ENCODE data around the gene HAUS5.

HAUS5 gene

DNA sequence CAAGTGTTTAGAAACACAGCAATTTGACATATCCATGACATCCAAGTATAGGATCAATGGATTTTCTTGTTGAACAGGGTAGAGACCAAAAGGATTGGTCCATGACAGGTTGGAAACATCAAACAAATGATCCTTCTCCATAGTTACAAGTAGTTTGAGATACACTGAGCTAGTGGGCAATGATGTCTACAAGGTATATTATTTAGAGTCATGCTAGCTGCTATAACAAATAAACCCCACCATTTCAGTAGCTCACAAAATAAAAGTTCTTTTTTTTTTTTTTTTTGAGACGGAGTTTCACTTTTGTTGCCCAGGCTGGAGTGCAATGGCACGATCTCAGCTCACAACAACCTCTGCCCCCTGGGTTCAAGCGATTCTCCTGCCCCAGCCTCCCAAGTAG, 4.9 kb upstream of the HAUS5 start:
- ATAC-seq = no peak
- no peak for TF ChIP-seq SNAI2 (CRISPR knock-in tag; IDR thresholded peaks at IDR 0.05)
- TF ChIP-seq, protein P1, sequence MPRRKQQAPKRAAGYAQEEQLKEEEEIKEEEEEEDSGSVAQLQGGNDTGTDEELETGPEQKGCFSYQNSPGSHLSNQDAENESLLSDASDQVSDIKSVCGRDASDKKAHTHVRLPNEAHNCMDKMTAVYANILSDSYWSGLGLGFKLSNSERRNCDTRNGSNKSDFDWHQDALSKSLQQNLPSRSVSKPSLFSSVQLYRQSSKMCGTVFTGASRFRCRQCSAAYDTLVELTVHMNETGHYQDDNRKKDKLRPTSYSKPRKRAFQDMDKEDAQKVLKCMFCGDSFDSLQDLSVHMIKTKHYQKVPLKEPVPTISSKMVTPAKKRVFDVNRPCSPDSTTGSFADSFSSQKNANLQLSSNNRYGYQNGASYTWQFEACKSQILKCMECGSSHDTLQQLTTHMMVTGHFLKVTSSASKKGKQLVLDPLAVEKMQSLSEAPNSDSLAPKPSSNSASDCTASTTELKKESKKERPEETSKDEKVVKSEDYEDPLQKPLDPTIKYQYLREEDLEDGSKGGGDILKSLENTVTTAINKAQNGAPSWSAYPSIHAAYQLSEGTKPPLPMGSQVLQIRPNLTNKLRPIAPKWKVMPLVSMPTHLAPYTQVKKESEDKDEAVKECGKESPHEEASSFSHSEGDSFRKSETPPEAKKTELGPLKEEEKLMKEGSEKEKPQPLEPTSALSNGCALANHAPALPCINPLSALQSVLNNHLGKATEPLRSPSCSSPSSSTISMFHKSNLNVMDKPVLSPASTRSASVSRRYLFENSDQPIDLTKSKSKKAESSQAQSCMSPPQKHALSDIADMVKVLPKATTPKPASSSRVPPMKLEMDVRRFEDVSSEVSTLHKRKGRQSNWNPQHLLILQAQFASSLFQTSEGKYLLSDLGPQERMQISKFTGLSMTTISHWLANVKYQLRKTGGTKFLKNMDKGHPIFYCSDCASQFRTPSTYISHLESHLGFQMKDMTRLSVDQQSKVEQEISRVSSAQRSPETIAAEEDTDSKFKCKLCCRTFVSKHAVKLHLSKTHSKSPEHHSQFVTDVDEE (CRISPR knock-in tag; IDR thresholded peaks at IDR 0.05) = no peak
- TF ChIP-seq, protein P2, sequence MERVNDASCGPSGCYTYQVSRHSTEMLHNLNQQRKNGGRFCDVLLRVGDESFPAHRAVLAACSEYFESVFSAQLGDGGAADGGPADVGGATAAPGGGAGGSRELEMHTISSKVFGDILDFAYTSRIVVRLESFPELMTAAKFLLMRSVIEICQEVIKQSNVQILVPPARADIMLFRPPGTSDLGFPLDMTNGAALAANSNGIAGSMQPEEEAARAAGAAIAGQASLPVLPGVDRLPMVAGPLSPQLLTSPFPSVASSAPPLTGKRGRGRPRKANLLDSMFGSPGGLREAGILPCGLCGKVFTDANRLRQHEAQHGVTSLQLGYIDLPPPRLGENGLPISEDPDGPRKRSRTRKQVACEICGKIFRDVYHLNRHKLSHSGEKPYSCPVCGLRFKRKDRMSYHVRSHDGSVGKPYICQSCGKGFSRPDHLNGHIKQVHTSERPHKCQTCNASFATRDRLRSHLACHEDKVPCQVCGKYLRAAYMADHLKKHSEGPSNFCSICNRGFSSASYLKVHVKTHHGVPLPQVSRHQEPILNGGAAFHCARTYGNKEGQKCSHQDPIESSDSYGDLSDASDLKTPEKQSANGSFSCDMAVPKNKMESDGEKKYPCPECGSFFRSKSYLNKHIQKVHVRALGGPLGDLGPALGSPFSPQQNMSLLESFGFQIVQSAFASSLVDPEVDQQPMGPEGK (CRISPR knock-in tag; IDR thresholded peaks at IDR 0.05; ENCODE audit: borderline replicate concordance) = no peak
- no peak for TF ChIP-seq ZNF565 (CRISPR knock-in tag; conservative IDR thresholded peaks at IDR 0.05; ENCODE audit: low read depth)
- TF ChIP-seq, protein P3, sequence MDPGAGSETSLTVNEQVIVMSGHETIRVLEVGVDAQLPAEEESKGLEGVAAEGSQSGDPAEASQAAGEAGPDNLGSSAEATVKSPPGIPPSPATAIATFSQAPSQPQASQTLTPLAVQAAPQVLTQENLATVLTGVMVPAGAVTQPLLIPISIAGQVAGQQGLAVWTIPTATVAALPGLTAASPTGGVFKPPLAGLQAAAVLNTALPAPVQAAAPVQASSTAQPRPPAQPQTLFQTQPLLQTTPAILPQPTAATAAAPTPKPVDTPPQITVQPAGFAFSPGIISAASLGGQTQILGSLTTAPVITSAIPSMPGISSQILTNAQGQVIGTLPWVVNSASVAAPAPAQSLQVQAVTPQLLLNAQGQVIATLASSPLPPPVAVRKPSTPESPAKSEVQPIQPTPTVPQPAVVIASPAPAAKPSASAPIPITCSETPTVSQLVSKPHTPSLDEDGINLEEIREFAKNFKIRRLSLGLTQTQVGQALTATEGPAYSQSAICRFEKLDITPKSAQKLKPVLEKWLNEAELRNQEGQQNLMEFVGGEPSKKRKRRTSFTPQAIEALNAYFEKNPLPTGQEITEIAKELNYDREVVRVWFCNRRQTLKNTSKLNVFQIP (CRISPR knock-in tag; IDR thresholded peaks at IDR 0.05; ENCODE audit: borderline replicate concordance, low read depth) = no peak
- TF ChIP-seq, protein P4, sequence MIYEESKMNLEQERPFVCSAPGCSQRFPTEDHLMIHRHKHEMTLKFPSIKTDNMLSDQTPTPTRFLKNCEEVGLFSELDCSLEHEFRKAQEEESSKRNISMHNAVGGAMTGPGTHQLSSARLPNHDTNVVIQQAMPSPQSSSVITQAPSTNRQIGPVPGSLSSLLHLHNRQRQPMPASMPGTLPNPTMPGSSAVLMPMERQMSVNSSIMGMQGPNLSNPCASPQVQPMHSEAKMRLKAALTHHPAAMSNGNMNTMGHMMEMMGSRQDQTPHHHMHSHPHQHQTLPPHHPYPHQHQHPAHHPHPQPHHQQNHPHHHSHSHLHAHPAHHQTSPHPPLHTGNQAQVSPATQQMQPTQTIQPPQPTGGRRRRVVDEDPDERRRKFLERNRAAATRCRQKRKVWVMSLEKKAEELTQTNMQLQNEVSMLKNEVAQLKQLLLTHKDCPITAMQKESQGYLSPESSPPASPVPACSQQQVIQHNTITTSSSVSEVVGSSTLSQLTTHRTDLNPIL (CRISPR knock-in tag; IDR thresholded peaks at IDR 0.05; ENCODE audit: low read depth) = no peak
- TF ChIP-seq ZFP3 (CRISPR knock-in tag; IDR thresholded peaks at IDR 0.05) = no peak
- TF ChIP-seq CSDC2 (CRISPR knock-in tag; IDR thresholded peaks at IDR 0.05) = no peak
- TF ChIP-seq ZFP30 (CRISPR knock-in tag; IDR thresholded peaks at IDR 0.05) = no peak

DNA sequence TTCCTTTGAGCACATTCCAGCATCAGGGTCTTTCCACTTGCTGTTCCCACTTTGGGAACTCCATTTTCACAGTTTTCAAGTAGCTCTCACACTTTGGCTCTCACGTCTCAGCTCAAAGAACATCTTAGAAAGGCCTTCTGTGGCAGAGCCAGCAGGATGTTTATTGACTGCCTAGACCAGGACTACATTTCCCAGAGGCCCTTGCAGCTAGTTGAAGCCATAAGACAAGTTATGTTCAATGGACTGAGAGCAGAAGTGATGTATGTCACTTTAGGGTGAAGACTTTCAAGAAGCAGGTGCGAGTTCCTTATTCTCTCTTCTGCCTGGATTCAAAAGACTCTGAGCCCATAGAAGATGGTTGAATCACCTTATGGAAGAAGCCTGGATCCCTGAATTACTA, 4.3 kb upstream of the HAUS5 start:
- no peak for ATAC-seq
- TF ChIP-seq RARB (CRISPR knock-in tag; IDR thresholded peaks at IDR 0.05) (no peak), GLIS3 (CRISPR knock-in tag; IDR thresholded peaks at IDR 0.05) (no peak), OSR1 (CRISPR knock-in tag; IDR thresholded peaks at IDR 0.05) (no peak), SNAI2 (CRISPR knock-in tag; IDR thresholded peaks at IDR 0.05) (no peak), ZC3H10 (CRISPR knock-in tag; IDR thresholded peaks at IDR 0.05) (no peak), PPARA (CRISPR knock-in tag; IDR thresholded peaks at IDR 0.05; ENCODE audit: borderline replicate concordance) (no peak), ZNF8 (CRISPR knock-in tag; IDR thresholded peaks at IDR 0.05) (no peak), TCF4 (CRISPR knock-in tag; IDR thresholded peaks at IDR 0.05; ENCODE audit: borderline replicate concordance) (no peak), ESRRG (CRISPR knock-in tag; IDR thresholded peaks at IDR 0.05) (no peak), ZNF565 (CRISPR knock-in tag; conservative IDR thresholded peaks at IDR 0.05; ENCODE audit: low read depth) (no peak)
- TF ChIP-seq, protein P2 (CRISPR knock-in tag; IDR thresholded peaks at IDR 0.05; ENCODE audit: borderline replicate concordance) = no peak
- TF ChIP-seq, protein P1 (CRISPR knock-in tag; IDR thresholded peaks at IDR 0.05) = no peak

All from SK-N-SH treated with all-trans-retinoic acid at 6 μM for 48 hours (cell line).